Caco-2 (cell line): Measurements from ENCODE around the gene CRNKL1. TPM values are rescaled to one million over a fixed set of nuclear protein-coding genes. Genes with fewer than 3 reads are reported as not detected.

Experiments
- BruUV-seq: library from RNA; stranded (reverse); fragments of 400-500 nt; replicated peaks from 2 replicates; lab custom pipeline; 2021; lab: Mats Ljungman, UMichigan
- CTCF ChIA-PET: fragments of 300-600 bp; sonication (Branson Sonifier 250); formaldehyde crosslinking; loops from one replicate; lab custom pipeline; 2022; ENCODE audit warnings: antibody characterized with exemption; lab: Charles Lee
- POLR2A ChIA-PET: fragments of 300-600 bp; sonication (Branson Sonifier 250); formaldehyde crosslinking; loops from one replicate; lab custom pipeline; 2022; ENCODE audit warnings: antibody characterized with exemption; lab: Charles Lee
- DNase-seq, 2 experiments: peaks; one replicate each; pipeline versions ENCODE4 v3.0.0 to v3.0.0-alpha.2; 2020 to 2022
- H3K27me3 ChIP-seq: replicated peaks from 2 replicates; pipeline ENCODE4 v1.6.0; 2011; ENCODE audit warnings: low read length; ENCODE audit not compliant: control insufficient read depth, insufficient read depth
- H3K36me3 ChIP-seq: 2 replicates; pipeline ENCODE4 v1.5.1; 2011; ENCODE audit warnings: low read length; ENCODE audit not compliant: control insufficient read depth, insufficient read depth
- H3K4me1 ChIP-seq: fragments of 250-450 bp; sonication (Bioruptor Pico); 2 replicates; pipeline ENCODE4 v1.5.1; 2020; ENCODE audit warnings: mild to moderate bottlenecking
- H3K4me3 ChIP-seq: 2 replicates; pipeline ENCODE4 v1.5.1; 2011; ENCODE audit warnings: low read depth, mild to moderate bottlenecking, control low read depth, low read length
- H3K9me3 ChIP-seq: fragments of 250-450 bp; sonication (Bioruptor Pico); 2 replicates; pipeline ENCODE4 v1.5.1; 2020; ENCODE audit warnings: mild to moderate bottlenecking, moderate library complexity
- H3K27ac Mint-ChIP-seq: one replicate; pipeline ENCODE4 v1.8.0; 2022; ENCODE audit warnings: mixed read lengths; ENCODE audit not compliant: unreplicated experiment
- H3K27me3 Mint-ChIP-seq: one replicate; pipeline ENCODE4 v1.8.0; 2022; ENCODE audit warnings: mixed read lengths; ENCODE audit not compliant: insufficient read depth, unreplicated experiment
- H3K36me3 Mint-ChIP-seq: one replicate; pipeline ENCODE4 v1.8.0; 2022; ENCODE audit warnings: mild to moderate bottlenecking, mixed read lengths; ENCODE audit not compliant: insufficient read depth, unreplicated experiment
- H3K4me1 Mint-ChIP-seq: one replicate; pipeline ENCODE4 v1.8.0; 2022; ENCODE audit warnings: low read depth, mixed read lengths; ENCODE audit not compliant: unreplicated experiment
- H3K4me3 Mint-ChIP-seq: one replicate; pipeline ENCODE4 v1.8.0; 2022; ENCODE audit warnings: mild to moderate bottlenecking, moderate library complexity, mixed read lengths; ENCODE audit not compliant: unreplicated experiment
- H3K9me3 Mint-ChIP-seq: one replicate; pipeline ENCODE4 v1.8.0; 2022; ENCODE audit warnings: mixed read lengths; ENCODE audit not compliant: unreplicated experiment
- CTCF ChIP-seq, 2 experiments: fragments of 200-600 bp in 1 of 2; IDR thresholded peaks; 1 replicate in 1 of 2; 2 replicates in 1 of 2; pipeline versions ENCODE4 v1.5.1 to v1.8.0; 2011 to 2022; ENCODE audit warnings: antibody characterized with exemption in 1 of 2, control low read depth in 1 of 2, inconsistent platforms in 1 of 2, low read depth in 1 of 2, low read length in 1 of 2, mild to moderate bottlenecking in 1 of 2, moderate library complexity in 1 of 2; ENCODE audit not compliant: insufficient read depth in 1 of 2, severe bottlenecking in 1 of 2, unreplicated experiment in 1 of 2
- intact Hi-C: fragments of 100-400 bp; cut with micrococcal nuclease; formaldehyde crosslinking; loops from one replicate; pipeline ENCODE4 v1.10.0; 2022; ENCODE audit not compliant: unreplicated experiment
- total RNA-seq: library from RNA; stranded (reverse); gene quantifications from 2 replicates; pipeline ENCODE4 v1.2.3, GENCODE V29; 2022

CRNKL1 gene
- total RNA-seq, 1 experiment from 2014 or later, result 27.0 TPM

GRCh38 chr20:20065361-20065760, 13.1 kb upstream of the CRNKL1 start:
- Histone ChIP-seq H3K4me1 (no peaks in the 10 kb centered on the region), H3K27me3 (no peaks in the 10 kb centered on the region), H3K36me3 (no peaks in the 10 kb centered on the region), H3K9me3 (no peaks in the 10 kb centered on the region; the same call in 1 of the 2 replicates), H3K4me3 (no peak overlapping the region)
- Mint-ChIP-seq H3K27me3 (peaks cover 8% of the 10 kb centered on the region), H3K4me1 (no peaks in the 10 kb centered on the region), H3K9me3 (no peaks in the 10 kb centered on the region), H3K36me3 (no peaks in the 10 kb centered on the region), H3K27ac (no peak overlapping the region), H3K4me3 (no peak overlapping the region)
- ChIA-PET POLR2A (no interaction called here), CTCF (no interaction called here)
- intact Hi-C loops, result no loop called here
- TF ChIP-seq CTCF (IDR thresholded peaks at IDR 0.05; ENCODE audit: insufficient read depth in 1 of 2, low read depth in 1 of 2, low read length in 1 of 2, severe bottlenecking in 1 of 2, unreplicated experiment in 1 of 2), result no peak
- DNase-seq, result no peak
- BruUV-seq, result no TSS peak

GRCh38 chr20:20063941-20064702, 11.9 kb upstream of the CRNKL1 start:
- DNase-seq, result no peak
- no peaks in the 10 kb centered on the region for H3K4me1 ChIP-seq
- H3K9me3 Mint-ChIP-seq, result no peaks in the 10 kb centered on the region
- no peaks in the 10 kb centered on the region for H3K4me1 Mint-ChIP-seq
- no peaks in the 10 kb centered on the region for H3K36me3 ChIP-seq
- H3K4me3 ChIP-seq, result no peak overlapping the region
- no peaks in the 10 kb centered on the region; the same call in 1 of the 2 replicates for H3K9me3 ChIP-seq
- no TSS peak for BruUV-seq
- TF ChIP-seq CTCF (IDR thresholded peaks at IDR 0.05; ENCODE audit: insufficient read depth in 1 of 2, low read depth in 1 of 2, low read length in 1 of 2, severe bottlenecking in 1 of 2, unreplicated experiment in 1 of 2), result no peak
- intact Hi-C loops, result no loop called here
- no peaks in the 10 kb centered on the region for H3K27me3 ChIP-seq
- POLR2A ChIA-PET, result no interaction called here
- no peak overlapping the region for H3K4me3 Mint-ChIP-seq
- no peaks in the 10 kb centered on the region for H3K36me3 Mint-ChIP-seq
- CTCF ChIA-PET, result no interaction called here
- H3K27me3 Mint-ChIP-seq, result peaks cover 8% of the 10 kb centered on the region
- no peak overlapping the region for H3K27ac Mint-ChIP-seq

GRCh38 chr20:20060234-20060998, 8.2 kb upstream of the CRNKL1 start:
- intact Hi-C loops, result no loop called here
- no TSS peak for BruUV-seq
- POLR2A ChIA-PET, result no interaction called here

More at GRCh38 chr20:20060234-20060998, 8.2 kb upstream of the CRNKL1 start:
- Mint-ChIP-seq H3K36me3 (no peaks in the 10 kb centered on the region), H3K4me3 (no peak overlapping the region), H3K27ac (no peak overlapping the region), H3K9me3 (no peaks in the 10 kb centered on the region), H3K4me1 (no peaks in the 10 kb centered on the region), H3K27me3 (peaks cover 8% of the 10 kb centered on the region)
- H3K9me3 ChIP-seq, result no peaks in the 10 kb centered on the region; the same call in 1 of the 2 replicates
- no peak for DNase-seq
- no peaks in the 10 kb centered on the region for H3K4me1 ChIP-seq
- no peak for TF ChIP-seq CTCF (IDR thresholded peaks at IDR 0.05; ENCODE audit: insufficient read depth in 1 of 2, low read depth in 1 of 2, low read length in 1 of 2, severe bottlenecking in 1 of 2, unreplicated experiment in 1 of 2)
- H3K36me3 ChIP-seq, result no peaks in the 10 kb centered on the region
- H3K27me3 ChIP-seq, result no peaks in the 10 kb centered on the region
- CTCF ChIA-PET, result no interaction called here
- H3K4me3 ChIP-seq, result no peak overlapping the region
